CD4-positive, alpha-beta T cell treated with Interleukin-6 at 100 ng/mL for 8 hours (primary cell): Measurements from ENCODE around the gene SF3A2.

ENCODE experiments used
- DNase-seq: peaks from one replicate; pipeline ENCODE4 v3.0.0-alpha.2; 2020; ENCODE audit warnings: mixed read lengths, low spot score

Gene SF3A2

GRCh38 chr19:2253106-2254063 lies 16.8 kb downstream of the SF3A2 start:
- peak; percentile 55 for DNase-seq

- DNase-seq: no peak
These were observed 17.6 kb downstream of the SF3A2 start for GRCh38 chr19:2254064-2254872.

DNA sequence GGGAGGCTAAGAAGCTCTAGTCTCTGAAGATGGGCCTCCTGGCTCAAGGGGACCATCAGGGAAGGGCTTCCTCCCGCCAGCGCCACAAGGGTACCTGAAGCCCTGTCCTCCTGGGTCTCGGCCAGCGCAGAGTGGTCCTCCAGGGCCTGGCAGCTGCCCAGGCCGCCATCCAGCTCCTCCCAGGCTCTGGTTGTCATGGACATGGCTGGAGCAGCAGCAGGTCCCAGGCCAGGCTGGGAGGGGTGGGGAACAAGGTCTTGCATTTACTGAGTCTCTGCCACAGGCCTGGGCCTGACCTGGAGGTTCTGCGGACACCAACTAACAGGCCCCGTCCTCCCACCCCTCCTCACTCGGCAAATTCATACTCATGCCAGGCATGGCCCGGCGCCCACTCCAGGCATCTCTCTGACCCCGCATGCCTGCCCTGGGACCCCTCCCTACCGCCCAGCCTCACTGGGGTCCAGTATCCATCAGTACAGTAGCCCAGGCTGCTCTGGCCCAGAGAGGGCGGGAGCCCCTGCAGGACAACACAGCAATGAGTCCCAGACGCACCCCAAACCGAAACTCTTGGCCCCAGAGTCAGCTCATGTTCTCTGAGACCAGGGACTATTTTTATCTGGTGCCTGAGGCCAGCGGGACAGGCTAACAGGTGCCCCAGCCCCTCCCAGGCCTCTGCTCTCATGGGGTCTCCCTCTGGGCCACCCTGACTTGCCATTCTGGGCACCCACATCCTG lies 18.7 kb downstream of the SF3A2 start:
- DNase-seq: no peak

DNA sequence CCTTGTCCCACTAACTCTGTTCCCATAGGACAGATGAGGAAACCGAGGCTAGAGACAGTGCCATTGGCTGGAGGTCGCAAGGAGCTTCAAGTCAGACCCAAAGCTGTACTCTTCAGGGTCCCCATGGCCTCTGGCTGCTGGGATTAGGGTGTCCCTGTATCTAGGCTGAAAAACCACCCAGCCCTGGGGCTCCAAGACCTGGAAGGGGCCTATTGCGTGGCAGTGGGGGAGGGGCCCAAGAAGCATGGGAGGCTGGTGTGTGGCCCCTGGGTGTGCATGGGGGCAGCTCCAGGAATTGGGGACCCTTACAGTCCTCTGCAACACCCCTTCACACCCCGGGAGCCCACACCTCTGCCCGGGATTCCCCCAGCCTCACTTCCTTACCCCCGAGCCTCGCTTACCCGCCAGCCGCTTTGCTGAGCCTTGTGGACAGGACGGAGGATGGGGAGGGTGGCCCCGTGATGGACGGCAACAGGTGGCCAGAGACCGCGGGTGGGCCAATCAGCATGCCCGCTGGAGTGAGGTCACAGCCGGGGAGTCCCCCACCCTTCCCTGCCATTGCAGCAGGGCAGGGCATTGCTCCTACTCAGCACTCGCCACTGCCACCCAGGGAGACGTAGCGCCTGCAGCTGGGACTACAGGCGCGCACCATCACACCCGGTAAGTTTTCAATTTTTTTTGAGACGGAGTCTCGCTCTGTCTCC lies 19.5 kb downstream of the SF3A2 start, which contains the start of gene JSRP1:
TSS of gene JSRP1 (minus strand) at position 436 of the 704 bp plus-strand sequence. CDS start 1,103 bp downstream, outside the sequence.
- DNase-seq: no peak

DNA sequence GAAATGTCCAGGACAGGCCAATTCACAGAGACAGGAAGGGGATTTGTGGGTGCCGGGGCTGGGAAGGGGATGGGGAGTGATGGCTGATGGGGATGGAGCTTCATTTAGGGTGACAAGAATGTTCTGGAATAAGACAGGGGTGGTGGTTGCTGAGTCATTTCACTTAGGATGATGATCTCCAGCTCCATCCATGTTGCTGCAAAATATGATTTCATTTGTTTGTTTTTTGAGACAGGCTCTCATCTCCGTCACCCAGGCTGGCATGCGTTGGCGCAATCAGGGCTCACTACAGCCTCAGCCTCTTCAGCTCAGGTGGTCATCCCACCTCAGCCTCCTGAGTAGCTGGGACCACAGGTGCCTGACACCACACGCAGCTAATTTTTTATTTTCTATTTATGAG lies 22.7 kb downstream of the SF3A2 start:
- DNase-seq: no peak

GRCh38 chr19:2260341-2260805 lies 23.7 kb downstream of the SF3A2 start:
- no peak for DNase-seq

GRCh38 chr19:2261438-2262172 lies 25.0 kb downstream of the SF3A2 start:
- DNase-seq: peak; percentile 51

- DNase-seq: peak; percentile 35
These were observed 29.8 kb downstream of the SF3A2 start for GRCh38 chr19:2266183-2266993.

DNA sequence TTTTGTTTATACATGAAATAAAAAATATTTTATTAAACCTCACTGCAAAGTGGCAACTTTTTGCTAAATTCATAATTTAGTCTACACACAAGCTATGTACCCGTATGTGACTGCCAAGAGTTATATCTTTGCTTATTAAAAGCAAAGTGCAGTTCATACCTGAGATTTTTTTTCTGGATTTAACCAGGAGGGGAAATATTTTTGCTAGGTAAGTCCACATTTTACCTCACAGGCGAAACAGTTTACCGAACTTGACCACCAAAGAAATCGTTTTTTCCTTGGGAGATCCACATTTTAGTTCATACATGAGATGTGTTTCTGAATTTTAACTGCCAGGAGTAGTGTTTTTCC lies 31.8 kb downstream of the SF3A2 start:
- DNase-seq: no peak

DNA sequence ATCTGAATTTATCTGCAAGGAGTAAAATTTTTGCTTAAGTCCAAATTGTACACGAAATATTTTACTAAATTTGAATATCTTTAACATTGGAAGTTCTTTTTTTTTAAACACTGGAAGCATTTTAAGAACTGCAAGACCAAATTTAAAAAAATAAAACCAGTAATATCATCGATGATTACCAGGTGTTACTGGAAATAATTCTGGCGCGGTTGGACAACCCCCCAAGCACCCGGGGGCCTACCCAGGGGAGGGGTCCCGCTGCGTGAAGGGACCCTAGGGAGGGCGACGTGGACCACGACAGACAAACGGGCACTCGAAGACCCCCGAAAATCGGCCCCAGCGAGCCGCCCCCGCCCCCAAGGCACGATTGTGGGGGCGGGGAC lies 32.2 kb downstream of the SF3A2 start:
- no peak for DNase-seq

- peak; percentile 98 for DNase-seq
These were observed 32.9 kb downstream of the SF3A2 start for GRCh38 chr19:2269244-2270156.

DNA sequence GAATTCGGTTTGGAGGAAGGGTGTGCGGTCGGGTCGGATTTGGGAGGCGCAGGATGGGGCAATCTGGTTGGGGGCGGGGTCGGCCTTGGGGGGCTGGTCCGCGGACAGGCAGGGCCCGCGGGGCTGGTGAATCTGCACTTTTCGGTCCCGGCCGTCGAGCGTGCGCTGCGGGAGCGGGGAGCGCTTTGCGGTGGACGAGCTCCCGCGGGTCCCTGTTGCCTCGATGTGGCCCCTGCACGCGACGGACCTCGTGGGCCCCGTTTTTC lies 33.5 kb downstream of the SF3A2 start:
- no peak for DNase-seq

GRCh38 chr19:2270423-2271233 lies 34.0 kb downstream of the SF3A2 start:
- DNase-seq: peak; percentile 54

- DNase-seq: no peak
These were observed 34.8 kb downstream of the SF3A2 start for GRCh38 chr19:2271234-2272103.

DNA sequence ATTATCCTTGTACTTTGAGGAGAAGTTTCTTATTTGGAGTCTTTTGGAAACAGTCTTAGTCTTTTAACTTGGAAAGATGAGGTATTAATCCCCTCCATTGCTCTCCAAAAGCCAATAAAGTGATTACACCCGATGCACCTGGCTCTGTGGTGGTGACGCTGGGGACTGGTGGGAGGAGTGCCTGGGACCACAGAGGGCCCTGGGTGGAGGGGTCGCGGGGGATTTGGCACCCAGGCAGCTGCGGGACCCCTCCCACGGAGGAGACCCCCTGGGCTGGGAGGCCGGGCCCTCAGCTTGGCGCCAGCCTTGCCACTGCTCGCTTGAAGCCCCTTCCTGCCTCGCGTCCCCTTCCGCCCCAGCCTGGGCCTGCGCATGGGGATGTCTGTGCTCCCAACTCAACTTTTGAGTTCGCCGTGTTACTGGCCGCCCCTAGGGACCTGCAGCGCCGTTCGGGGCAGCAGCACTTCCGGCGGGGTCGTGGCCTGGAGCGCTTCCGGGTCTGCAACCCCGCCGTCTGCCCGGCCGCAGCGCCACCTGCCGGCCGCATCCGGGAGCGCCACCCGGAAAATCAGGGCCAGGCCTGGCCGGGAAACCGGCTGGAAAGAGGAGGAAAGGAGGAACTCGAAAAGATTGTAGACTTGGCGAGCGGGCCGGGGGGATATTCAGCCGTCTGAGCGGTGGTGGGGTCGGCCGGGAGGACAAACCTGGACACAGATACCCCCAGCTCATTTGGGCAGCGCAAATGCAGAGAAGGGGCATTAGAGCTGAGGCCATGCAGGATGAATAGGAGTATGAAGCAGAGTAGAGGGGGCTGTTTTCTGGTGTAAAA lies 36.9 kb downstream of the SF3A2 start:
- DNase-seq: peak; percentile 61

- DNase-seq: no peak
These were observed 37.6 kb downstream of the SF3A2 start for GRCh38 chr19:2274185-2274711.
